ENCODE results near the gene LILRB3.
"Not testable (repeated sequence)": the region's sequence is repeated elsewhere in the genome, so short reads cannot be mapped to it uniquely, and the experiment has no call there.

LILRB3 gene

DNA sequence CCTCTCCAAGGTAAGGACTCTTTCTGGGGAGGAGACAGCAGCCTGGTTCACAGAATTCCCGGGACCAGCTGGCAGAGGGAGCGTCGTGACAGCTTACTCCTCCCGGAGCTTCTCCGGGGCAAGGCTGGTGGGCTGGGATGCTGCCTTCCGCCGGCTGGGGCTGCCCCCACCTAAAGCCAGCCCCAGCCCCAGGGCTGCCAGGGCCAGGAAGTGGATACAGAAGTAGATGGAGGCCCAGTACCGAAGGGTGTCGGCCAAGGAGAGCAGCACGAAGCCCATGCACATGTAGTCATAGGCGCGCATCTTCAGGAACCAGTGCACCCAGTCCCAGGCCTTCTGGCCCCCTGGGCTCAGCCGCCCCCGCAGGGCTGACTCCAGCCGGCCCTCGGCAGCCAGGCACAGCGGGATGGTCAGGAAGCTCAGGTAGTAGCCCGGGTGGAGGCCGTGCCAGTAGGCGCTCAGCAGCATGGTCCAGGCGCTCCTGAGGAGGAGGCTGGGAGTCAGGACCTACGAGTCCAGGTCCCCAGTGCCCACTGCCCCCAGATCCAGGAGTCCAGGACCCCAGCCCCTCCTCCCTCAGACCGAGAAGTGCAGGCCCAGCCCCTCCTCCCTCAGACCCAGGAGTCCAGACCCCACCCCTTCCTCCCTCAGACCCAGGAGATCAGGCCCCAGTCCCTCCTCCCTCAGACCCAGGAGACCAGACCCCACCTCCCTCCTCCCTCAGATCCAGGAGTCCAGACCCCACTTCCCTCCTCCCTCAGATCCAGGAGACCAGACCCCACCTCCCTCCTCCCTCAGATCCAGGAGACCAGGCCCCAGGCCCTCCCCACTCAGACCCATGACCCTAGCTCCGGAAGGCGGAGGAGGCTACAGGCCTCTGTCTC is 48.6 kb downstream of the LILRB3 start:
- Histone ChIP-seq H3K4me3 (ENCODE audit: extremely low read depth, insufficient read depth, low read length, poor library complexity, severe bottlenecking) (no peak overlapping the region), H3K36me3 (ENCODE audit: control insufficient read depth, insufficient read depth, low read length) (peaks cover 38% of the 10 kb centered on the region), H3K4me1 (ENCODE audit: control insufficient read depth, insufficient read depth, low read length, poor library complexity, severe bottlenecking) (peaks cover 3% of the 10 kb centered on the region), H3K27ac (ENCODE audit: low read depth, low read length, severe bottlenecking) (peak overlapping the region; percentile 10), H3K9me3 (ENCODE audit: control insufficient read depth, low read length) (no peaks in the 10 kb centered on the region)
- WGBS, 2 experiments (ENCODE audit: insufficient coverage in 2 of 2) = 87 to 89% methylated on average over 20 to 24 of the region's 25 CpGs

DNA sequence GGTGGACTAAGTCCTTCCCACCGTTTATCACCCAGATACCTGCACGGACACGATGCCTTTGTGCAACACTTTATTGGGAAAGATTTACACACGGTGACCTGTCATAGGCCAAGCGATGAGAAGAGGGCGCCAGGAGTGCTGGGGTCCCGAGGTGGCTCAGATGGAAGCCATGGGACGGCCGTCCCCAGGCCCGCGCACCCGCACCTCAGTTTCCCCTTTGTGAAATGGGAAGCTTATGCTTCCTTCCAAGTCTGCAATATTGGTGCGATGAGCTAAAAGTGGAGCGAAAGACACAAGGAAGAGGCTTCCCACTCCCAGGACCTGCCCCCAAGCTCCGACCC is 49.5 kb downstream of the LILRB3 start:
- H3K36me3 ChIP-seq (ENCODE audit: control insufficient read depth, insufficient read depth, low read length) = peaks cover 30% of the 10 kb centered on the region
- WGBS, 2 experiments (ENCODE audit: insufficient coverage in 2 of 2) = 68 to 69% methylated on average over 13 to 15 of the region's 15 CpGs
- H3K27ac ChIP-seq (ENCODE audit: low read depth, low read length, severe bottlenecking) = no peak overlapping the region
- peaks cover 3% of the 10 kb centered on the region for H3K4me1 ChIP-seq (ENCODE audit: control insufficient read depth, insufficient read depth, low read length, poor library complexity, severe bottlenecking)
- H3K4me3 ChIP-seq (ENCODE audit: extremely low read depth, insufficient read depth, low read length, poor library complexity, severe bottlenecking) = no peak overlapping the region
- no peaks in the 10 kb centered on the region for H3K9me3 ChIP-seq (ENCODE audit: control insufficient read depth, low read length)

DNA sequence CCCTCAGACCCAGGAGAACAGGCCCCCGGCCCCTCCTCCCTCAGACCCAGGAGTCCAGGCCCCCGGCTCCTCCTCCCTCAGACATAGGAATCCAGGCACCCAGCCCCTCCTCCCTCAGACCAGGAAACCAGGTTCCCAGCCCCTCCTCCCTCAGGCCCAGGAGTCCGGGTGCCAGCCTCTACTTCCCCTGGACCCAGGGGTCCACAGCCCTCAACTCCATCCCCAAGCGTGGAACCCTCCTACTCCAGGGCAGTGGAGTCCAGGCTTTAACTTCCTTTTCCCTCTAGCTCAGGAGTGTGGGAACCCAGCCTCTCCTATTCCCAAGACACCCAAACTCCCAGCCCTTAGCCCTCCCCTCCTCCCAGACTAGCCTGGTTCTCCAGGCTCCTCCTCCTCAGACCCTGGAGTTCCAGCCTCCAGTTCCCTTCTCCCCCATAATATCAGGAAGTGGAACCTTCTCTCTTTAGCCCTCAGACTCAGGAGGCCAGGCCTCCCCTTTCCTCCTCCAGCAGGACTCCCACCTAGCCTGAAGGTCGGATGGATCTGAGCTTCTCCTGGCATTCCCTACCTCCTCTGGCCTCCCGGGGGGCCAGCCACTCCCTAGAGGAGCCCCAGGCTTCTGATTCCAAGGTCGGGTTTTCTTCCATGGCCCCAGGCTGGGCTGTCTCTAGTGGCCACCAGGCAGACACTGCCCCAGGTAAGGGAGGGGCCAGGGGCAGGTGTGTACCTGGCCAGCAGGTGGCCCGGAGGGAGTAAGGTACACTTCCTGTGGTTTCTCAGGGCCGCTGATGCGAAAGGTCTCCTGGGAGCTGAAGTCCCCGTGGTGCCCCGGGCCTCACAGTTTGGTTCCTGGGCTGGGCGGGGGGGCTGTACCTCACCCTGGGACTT is 50.1 kb downstream of the LILRB3 start, which contains the start of gene TMC4:
Gene TMC4, minus strand, starts transcription at position 690 of the 888 bp plus-strand sequence. Its CDS starts 43 bp downstream, at position 647.
- Histone ChIP-seq H3K27ac (ENCODE audit: low read depth, low read length, severe bottlenecking) (peak within 1 kb of the TSS; percentile 10), H3K4me3 (ENCODE audit: extremely low read depth, insufficient read depth, low read length, poor library complexity, severe bottlenecking) (no peak within 1 kb of the TSS)
- 32 to 53% methylated on average over 12 to 13 of the region's 13 CpGs for WGBS, 2 experiments (ENCODE audit: insufficient coverage in 2 of 2)

DNA sequence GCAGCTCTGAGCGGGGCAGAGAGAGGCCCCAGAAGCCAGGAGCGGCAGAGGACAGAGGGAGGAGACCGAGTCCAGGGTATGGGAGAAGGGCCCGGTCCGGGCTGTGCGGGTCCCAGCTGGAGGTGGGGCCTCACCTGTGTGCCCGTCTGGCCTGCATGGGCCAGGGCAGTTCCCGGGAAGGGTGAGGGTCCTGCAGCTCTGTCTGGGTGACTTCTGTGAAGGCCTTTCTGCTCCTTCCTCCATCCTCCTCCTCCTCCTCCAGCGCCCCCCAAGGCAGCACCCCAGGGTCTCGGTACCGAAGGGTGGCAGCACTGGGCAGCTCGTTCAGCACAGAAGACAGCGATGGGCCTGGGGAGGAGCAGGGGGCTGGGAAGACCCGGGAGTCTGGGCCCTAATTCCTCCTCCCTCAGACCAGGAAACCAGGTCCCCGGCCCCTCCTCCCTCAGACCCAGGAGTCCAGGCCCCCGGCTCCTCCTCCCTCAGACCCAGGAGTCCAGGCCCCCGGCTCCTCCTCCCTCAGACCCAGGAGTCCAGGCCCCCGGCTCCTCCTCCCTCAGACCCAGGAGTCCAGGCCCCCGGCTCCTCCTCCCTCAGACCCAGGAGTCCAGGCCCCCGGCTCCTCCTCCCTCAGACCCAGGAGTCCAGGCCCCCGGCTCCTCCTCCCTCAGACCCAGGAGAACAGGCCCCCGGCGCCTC is 50.9 kb downstream of the LILRB3 start:
- WGBS, 2 experiments (ENCODE audit: insufficient coverage in 2 of 2) = 84 to 88% methylated on average over 7 to 12 of the region's 23 CpGs
- H3K4me3 ChIP-seq (ENCODE audit: extremely low read depth, insufficient read depth, low read length, poor library complexity, severe bottlenecking); H3K4me1 ChIP-seq (ENCODE audit: control insufficient read depth, insufficient read depth, low read length, poor library complexity, severe bottlenecking); H3K9me3 ChIP-seq (ENCODE audit: control insufficient read depth, low read length); H3K27ac ChIP-seq (ENCODE audit: low read depth, low read length, severe bottlenecking): not testable (repeated sequence)
- peaks cover 16% of the 10 kb centered on the region for H3K36me3 ChIP-seq (ENCODE audit: control insufficient read depth, insufficient read depth, low read length)

More for the DNA sequence above, 50.1 kb downstream of the LILRB3 start, which contains the start of gene TMC4:
- Histone ChIP-seq H3K36me3 (ENCODE audit: control insufficient read depth, insufficient read depth, low read length) (peaks cover 24% of the 10 kb centered on the region), H3K9me3 (ENCODE audit: control insufficient read depth, low read length) (no peaks in the 10 kb centered on the region), H3K4me1 (ENCODE audit: control insufficient read depth, insufficient read depth, low read length, poor library complexity, severe bottlenecking) (peaks cover 3% of the 10 kb centered on the region)

DNA sequence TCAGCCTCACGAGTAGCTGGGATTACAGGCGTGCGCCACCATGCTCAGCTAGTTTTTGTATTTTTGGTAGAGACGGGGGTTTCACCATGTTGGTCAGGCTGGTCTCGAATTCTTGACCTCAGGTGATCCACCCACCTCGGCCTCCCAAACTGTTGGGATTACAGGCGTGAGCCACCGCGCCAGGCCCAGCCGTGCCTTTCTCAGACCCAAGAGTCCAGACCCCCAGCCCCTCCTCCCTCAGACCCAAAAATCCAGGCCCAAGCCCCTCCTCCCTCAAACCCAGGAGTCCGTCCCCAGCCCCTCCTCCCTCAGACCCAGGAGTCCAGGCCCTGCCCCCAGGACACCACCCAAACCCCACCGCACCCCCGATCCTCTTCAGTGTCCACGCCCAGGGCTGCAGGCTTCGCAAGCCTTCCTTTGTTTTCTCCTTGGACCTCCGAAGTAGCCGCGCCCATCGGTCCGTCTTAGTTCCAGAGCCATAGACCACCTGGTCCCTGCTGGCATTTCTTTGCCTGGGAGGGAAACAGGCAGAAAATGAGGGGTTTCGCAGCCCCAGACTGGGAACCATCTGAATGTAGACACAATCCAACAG is 53.6 kb downstream of the LILRB3 start:
- no peak overlapping the region for H3K27ac ChIP-seq (ENCODE audit: low read depth, low read length, severe bottlenecking)
- 94 to 97% methylated on average over 13 to 20 of the region's 21 CpGs for WGBS, 2 experiments (ENCODE audit: insufficient coverage in 2 of 2)
- H3K4me3 ChIP-seq (ENCODE audit: extremely low read depth, insufficient read depth, low read length, poor library complexity, severe bottlenecking) = no peak overlapping the region
- no peaks in the 10 kb centered on the region for H3K9me3 ChIP-seq (ENCODE audit: control insufficient read depth, low read length)
- no peaks in the 10 kb centered on the region for H3K36me3 ChIP-seq (ENCODE audit: control insufficient read depth, insufficient read depth, low read length)
- H3K4me1 ChIP-seq (ENCODE audit: control insufficient read depth, insufficient read depth, low read length, poor library complexity, severe bottlenecking) = peaks cover 3% of the 10 kb centered on the region

DNA sequence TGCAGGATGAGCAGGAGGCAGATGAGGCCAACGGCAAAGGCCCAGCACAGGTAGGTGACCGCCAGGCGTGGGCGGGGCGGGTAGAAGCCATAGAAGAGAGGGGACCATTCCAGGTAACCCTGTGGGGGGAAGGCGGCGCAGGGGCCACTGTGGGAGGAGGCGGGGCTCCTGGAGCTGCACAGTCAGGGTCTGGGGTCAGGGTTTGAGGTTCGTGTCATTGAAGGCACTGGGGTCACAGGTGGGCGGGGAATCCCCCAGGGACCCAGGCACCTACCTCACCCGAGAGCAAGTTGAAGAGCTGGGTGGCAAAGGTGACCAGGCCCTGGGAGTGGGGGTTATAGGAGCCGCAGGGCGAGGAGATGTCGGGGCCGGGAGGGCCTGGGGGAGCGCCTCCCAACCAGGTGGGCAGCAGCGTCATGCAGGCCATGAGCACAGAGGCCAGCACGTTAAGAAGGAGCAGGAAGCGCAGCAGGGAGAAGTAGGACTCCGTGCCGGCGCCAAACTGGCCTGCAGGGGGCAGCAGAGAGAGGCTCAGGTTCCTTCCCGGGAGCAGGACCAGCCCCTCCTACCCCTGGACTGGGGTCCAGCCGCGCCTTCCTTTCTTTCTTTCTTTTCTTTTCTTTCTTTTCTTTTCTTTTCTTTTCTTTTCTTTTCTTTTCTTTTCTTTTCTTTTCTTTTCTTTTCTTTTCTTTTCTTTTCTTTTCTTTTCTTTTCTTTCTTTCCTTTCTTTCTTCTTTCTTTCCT is 54.5 kb downstream of the LILRB3 start:
- Histone ChIP-seq H3K4me3 (ENCODE audit: extremely low read depth, insufficient read depth, low read length, poor library complexity, severe bottlenecking) (no peak overlapping the region), H3K9me3 (ENCODE audit: control insufficient read depth, low read length) (no peaks in the 10 kb centered on the region), H3K36me3 (ENCODE audit: control insufficient read depth, insufficient read depth, low read length) (no peaks in the 10 kb centered on the region), H3K4me1 (ENCODE audit: control insufficient read depth, insufficient read depth, low read length, poor library complexity, severe bottlenecking) (peaks cover 3% of the 10 kb centered on the region), H3K27ac (ENCODE audit: low read depth, low read length, severe bottlenecking) (no peak overlapping the region)
- 37% methylated on average over 20 to 25 of the region's 25 CpGs for WGBS, 2 experiments (ENCODE audit: insufficient coverage in 2 of 2)

All from mesodermal cell (in vitro differentiated cells).